CD14-positive monocyte (primary cell): ENCODE data around the gene CHTOP. TPM values are rescaled to one million over a fixed set of nuclear protein-coding genes. Genes with fewer than 3 reads are reported as not detected.
A peak's percentile ranks its signal among the peaks of the same experiment; 100 is the strongest.

Experiments
- DNase-seq, 3 donors: peaks; one replicate each; pipeline ENCODE4 v3.0.0-alpha.2; 2011 to 2022
- H2AFZ ChIP-seq: 2 replicates; pipeline ENCODE4 v1.6.0; 2012; ENCODE audit warnings: mild to moderate bottlenecking, low read depth, low read length, inconsistent platforms; ENCODE audit not compliant: insufficient read depth, poor library complexity, severe bottlenecking
- H3K27ac ChIP-seq, 2 donors: 1 replicate in 1 of 2; 2 replicates in 1 of 2; pipeline ENCODE4 v1.5.1; 2012 to 2013; ENCODE audit warnings: low read length in 2 of 2, control low read depth in 1 of 2, inconsistent platforms in 1 of 2, low read depth in 1 of 2, mild to moderate bottlenecking in 1 of 2
- H3K27me3 ChIP-seq, 2 donors: one replicate each; pipeline versions ENCODE4 v1.6.0 to v1.6.1; 2011 to 2013; ENCODE audit warnings: low read length in 2 of 2; ENCODE audit not compliant: control insufficient read depth in 2 of 2, insufficient read depth in 2 of 2
- H3K36me3 ChIP-seq, 2 donors: replicated peaks in 1 of 2; 1 replicate in 1 of 2; 2 replicates in 1 of 2; pipeline versions ENCODE4 v1.5.1 to v1.6.1; 2012 to 2013; ENCODE audit warnings: low read length in 2 of 2, control low read depth in 1 of 2, inconsistent platforms in 1 of 2, mild to moderate bottlenecking in 1 of 2; ENCODE audit not compliant: insufficient read depth in 2 of 2, control insufficient read depth in 1 of 2
- H3K4me1 ChIP-seq, 2 donors: 1 replicate in 1 of 2; 2 replicates in 1 of 2; pipeline versions ENCODE4 v1.5.1 to v1.6.1; 2012 to 2013; ENCODE audit warnings: low read length in 2 of 2, control low read depth in 1 of 2, inconsistent platforms in 1 of 2, mild to moderate bottlenecking in 1 of 2, moderate library complexity in 1 of 2; ENCODE audit not compliant: insufficient read depth in 2 of 2, control insufficient read depth in 1 of 2
- H3K4me2 ChIP-seq: replicated peaks from 2 replicates; pipeline ENCODE3; 2012; ENCODE audit warnings: low read length, moderate library complexity, mild to moderate bottlenecking; ENCODE audit not compliant: poor library complexity, severe bottlenecking; ENCODE audit errors: extremely low read depth
- H3K4me3 ChIP-seq, 3 experiments: fragments of 200-600 bp in 1 of 3; sonication (generic) in 1 of 3; replicated peaks in 1 of 3; 1 replicate in 2 of 3; 2 replicates in 1 of 3; pipeline ENCODE4 v1.5.1; 2011 to 2013; ENCODE audit warnings: low read length in 3 of 3, mild to moderate bottlenecking in 3 of 3, control low read depth in 2 of 3, low read depth in 2 of 3, inconsistent platforms in 1 of 3, moderate library complexity in 1 of 3
- H3K79me2 ChIP-seq: 2 replicates; pipeline ENCODE4 v1.6.0; 2012; ENCODE audit warnings: mild to moderate bottlenecking, control low read depth, inconsistent platforms, low read length, moderate library complexity; ENCODE audit not compliant: insufficient read depth
- H3K9ac ChIP-seq: 2 replicates; pipeline ENCODE4 v1.6.0; 2017; ENCODE audit warnings: low read length, mild to moderate bottlenecking; ENCODE audit not compliant: insufficient read depth, poor library complexity, severe bottlenecking
- H3K9me3 ChIP-seq, 2 donors: replicated peaks in 1 of 2; 1 replicate in 1 of 2; 2 replicates in 1 of 2; pipeline versions ENCODE4 v1.5.1 to v1.6.1; 2012 to 2013; ENCODE audit warnings: low read length in 2 of 2, control low read depth in 1 of 2; ENCODE audit not compliant: control insufficient read depth in 1 of 2, insufficient read depth in 1 of 2
- H4K20me1 ChIP-seq: 2 replicates; pipeline ENCODE4 v1.6.0; 2012; ENCODE audit warnings: mild to moderate bottlenecking, low read length, control low read depth, moderate library complexity; ENCODE audit not compliant: insufficient read depth
- H3K27ac Mint-ChIP-seq, 7 donors: one replicate each; pipeline ENCODE4 v1.8.0; 2020; ENCODE audit warnings: mild to moderate bottlenecking in 7 of 7, mixed read lengths in 7 of 7, moderate library complexity in 6 of 7, inconsistent platforms in 2 of 7
- H3K27me3 Mint-ChIP-seq, 3 donors: one replicate each; pipeline ENCODE4 v1.8.0; 2021 to 2022; ENCODE audit warnings: low read depth in 3 of 3, mild to moderate bottlenecking in 3 of 3, mixed read lengths in 3 of 3, moderate library complexity in 3 of 3, inconsistent platforms in 1 of 3
- H3K36me3 Mint-ChIP-seq, 2 donors: one replicate each; pipeline ENCODE4 v1.8.0; 2020; ENCODE audit warnings: mixed read lengths in 2 of 2, inconsistent platforms in 1 of 2, mild to moderate bottlenecking in 1 of 2
- H3K4me1 Mint-ChIP-seq: one replicate; pipeline ENCODE4 v1.8.0; 2020; ENCODE audit warnings: mild to moderate bottlenecking, mixed read lengths
- H3K4me3 Mint-ChIP-seq, 2 donors: one replicate each; pipeline ENCODE4 v1.8.0; 2020; ENCODE audit warnings: mild to moderate bottlenecking in 2 of 2, mixed read lengths in 2 of 2, moderate library complexity in 1 of 2
- H3K9me3 Mint-ChIP-seq, 7 donors: one replicate each; pipeline ENCODE4 v1.8.0; 2020 to 2022; ENCODE audit warnings: mixed read lengths in 7 of 7, mild to moderate bottlenecking in 6 of 7, moderate library complexity in 6 of 7, inconsistent platforms in 2 of 7
- WGBS: methylation state at CpG from one replicate; pipeline ENCODE4 v1.1.5; 2013; ENCODE audit warnings: missing lambda C conversion rate; ENCODE audit not compliant: insufficient coverage; 5-methylcytosine and 5-hydroxymethylcytosine counted together
- intact Hi-C, 2 donors: fragments of 100-400 bp; cut with micrococcal nuclease; formaldehyde crosslinking; loops; one replicate each; pipeline versions ENCODE4 v1.15.0 to v1.15.1; 2023
- polyA plus RNA-seq, 3 donors: library from polyadenylated mRNA; depleted of rRNA in 1 of 3; unstranded in 2 of 3; stranded (reverse) in 1 of 3; fragments of 300-500 nt in 2 of 3; fragments of >200 nt in 1 of 3; fragmentation: Illumina TruSeq in 2 of 3; gene quantifications; 1 replicate in 2 of 3; 2 replicates in 1 of 3; pipeline ENCODE4 v1.2.3, GENCODE V29; 2012 to 2021
- TF ChIP-seq, protein P1 (sequence below): fragments of 200-600 bp; IDR thresholded peaks from one replicate; pipeline ENCODE4 v1.8.0; 2022; ENCODE audit warnings: antibody characterized with exemption, mild to moderate bottlenecking

Gene CHTOP
- polyA plus RNA-seq, 3 donors = 28.1 to 56.2 (median 38.2) TPM

DNA sequence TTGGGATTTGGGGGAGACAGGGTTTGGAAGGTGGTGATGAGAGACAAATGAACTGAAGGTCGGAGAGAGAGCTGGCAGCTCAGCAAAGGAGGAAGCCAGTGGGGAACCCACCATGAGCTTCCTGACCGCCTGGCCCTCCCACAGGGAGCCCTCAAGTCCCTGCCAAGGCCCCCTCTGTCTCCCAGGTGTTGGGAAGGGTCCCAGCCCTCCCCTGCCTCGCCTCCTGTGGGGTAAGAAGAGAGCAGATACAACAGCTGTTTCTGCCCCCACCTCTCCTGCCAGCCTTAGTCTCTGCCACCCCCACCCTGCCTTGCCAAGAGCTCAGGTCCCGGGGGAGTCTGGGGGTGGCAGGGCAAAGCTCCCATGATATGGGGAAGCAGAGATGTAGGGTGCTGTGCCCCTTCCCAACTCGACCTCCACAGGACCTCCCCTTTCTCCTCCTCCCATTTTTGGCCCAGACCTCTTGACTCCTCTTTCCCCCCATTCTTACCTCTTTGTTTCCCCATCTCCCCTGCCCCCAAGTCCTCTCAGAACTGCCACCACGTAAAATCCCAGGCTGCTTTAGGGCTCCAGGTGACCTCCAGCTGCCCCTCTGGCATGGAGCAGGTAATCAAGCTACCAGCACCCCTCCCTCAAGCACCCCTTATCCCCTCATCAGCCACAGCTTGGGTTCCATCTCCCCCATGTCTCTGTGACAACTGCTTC lies 5.1 kb upstream of the CHTOP start:
- WGBS = 49% methylated on average over 3 of the region's 6 CpGs
- H3K4me3 Mint-ChIP-seq = no peak overlapping the region
- no peak overlapping the region for H3K27ac ChIP-seq
- peaks cover 33 to 50% of the 10 kb centered on the region in 2 donors for H3K4me1 ChIP-seq
- H3K9me3 ChIP-seq = no peaks in the 10 kb centered on the region
- H3K36me3 ChIP-seq = no peaks in the 10 kb centered on the region
- intact Hi-C loops = loop anchor here in 1 of 2 donors (10.0 kb wide), 1 partner anchor 54 kb away; no protein-coding TSS in a partner anchor
- H4K20me1 ChIP-seq = no peaks in the 10 kb centered on the region
- DNase-seq = no peak
- H3K79me2 ChIP-seq = no peaks in the 10 kb centered on the region
- no peaks in the 10 kb centered on the region for H3K9me3 Mint-ChIP-seq
- no peak overlapping the region for H3K9ac ChIP-seq
- H3K4me1 Mint-ChIP-seq = peaks cover 57% of the 10 kb centered on the region
- no peak overlapping the region for H2AFZ ChIP-seq
- no peak overlapping the region for H3K4me2 ChIP-seq
- H3K27me3 ChIP-seq = peaks cover 0 to 3% of the 10 kb centered on the region in 2 donors
- H3K36me3 Mint-ChIP-seq = peaks cover 0 to 4% of the 10 kb centered on the region in 2 donors
- no peak overlapping the region for H3K4me3 ChIP-seq
- TF ChIP-seq, protein P1, sequence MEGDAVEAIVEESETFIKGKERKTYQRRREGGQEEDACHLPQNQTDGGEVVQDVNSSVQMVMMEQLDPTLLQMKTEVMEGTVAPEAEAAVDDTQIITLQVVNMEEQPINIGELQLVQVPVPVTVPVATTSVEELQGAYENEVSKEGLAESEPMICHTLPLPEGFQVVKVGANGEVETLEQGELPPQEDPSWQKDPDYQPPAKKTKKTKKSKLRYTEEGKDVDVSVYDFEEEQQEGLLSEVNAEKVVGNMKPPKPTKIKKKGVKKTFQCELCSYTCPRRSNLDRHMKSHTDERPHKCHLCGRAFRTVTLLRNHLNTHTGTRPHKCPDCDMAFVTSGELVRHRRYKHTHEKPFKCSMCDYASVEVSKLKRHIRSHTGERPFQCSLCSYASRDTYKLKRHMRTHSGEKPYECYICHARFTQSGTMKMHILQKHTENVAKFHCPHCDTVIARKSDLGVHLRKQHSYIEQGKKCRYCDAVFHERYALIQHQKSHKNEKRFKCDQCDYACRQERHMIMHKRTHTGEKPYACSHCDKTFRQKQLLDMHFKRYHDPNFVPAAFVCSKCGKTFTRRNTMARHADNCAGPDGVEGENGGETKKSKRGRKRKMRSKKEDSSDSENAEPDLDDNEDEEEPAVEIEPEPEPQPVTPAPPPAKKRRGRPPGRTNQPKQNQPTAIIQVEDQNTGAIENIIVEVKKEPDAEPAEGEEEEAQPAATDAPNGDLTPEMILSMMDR = no peak
- H3K27ac Mint-ChIP-seq = peak overlapping the region in 1 of 7 donors; percentile 71
- peaks cover 11 to 16% (median 14%) of the 10 kb centered on the region in 3 donors for H3K27me3 Mint-ChIP-seq

DNA sequence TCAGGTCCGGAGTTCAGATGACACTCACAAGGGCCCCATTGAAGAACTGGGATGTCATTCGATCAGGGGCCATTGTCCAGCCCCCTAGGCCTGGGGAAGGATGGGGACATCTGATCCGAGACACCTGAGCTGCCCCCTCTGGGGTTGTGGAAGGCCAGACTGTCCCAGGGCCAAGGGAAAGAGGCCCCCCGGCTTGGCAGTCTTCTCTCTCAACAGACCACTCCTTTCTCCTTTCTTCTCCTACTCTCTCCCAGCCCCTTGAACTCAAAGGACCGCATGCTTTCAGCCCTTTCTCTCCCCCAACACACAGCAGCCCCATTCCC lies 4.6 kb upstream of the CHTOP start:
- H3K4me2 ChIP-seq = no peak overlapping the region
- Mint-ChIP-seq H3K27me3 (peaks cover 11 to 16% (median 14%) of the 10 kb centered on the region in 3 donors), H3K4me3 (no peak overlapping the region), H3K36me3 (peaks cover 0 to 4% of the 10 kb centered on the region in 2 donors), H3K4me1 (peaks cover 51% of the 10 kb centered on the region), H3K27ac (no peak overlapping the region), H3K9me3 (no peaks in the 10 kb centered on the region)
- peaks cover under 1% of the 10 kb centered on the region for H4K20me1 ChIP-seq
- H3K79me2 ChIP-seq = peaks cover 2% of the 10 kb centered on the region
- TF ChIP-seq, protein P1 = no peak
- H3K36me3 ChIP-seq = no peaks in the 10 kb centered on the region
- H3K27me3 ChIP-seq = peaks cover 0 to 3% of the 10 kb centered on the region in 2 donors
- WGBS = 100% methylated on average over 1 of the region's 5 CpGs
- intact Hi-C loops = loop anchor here in 1 of 2 donors (10.0 kb wide), 1 partner anchor 55 kb away; no protein-coding TSS in a partner anchor
- no peak for DNase-seq
- H3K9me3 ChIP-seq = no peaks in the 10 kb centered on the region
- no peak overlapping the region for H3K9ac ChIP-seq
- H2AFZ ChIP-seq = no peak overlapping the region
- H3K4me1 ChIP-seq = peaks cover 28 to 45% of the 10 kb centered on the region in 2 donors
- no peak overlapping the region for H3K4me3 ChIP-seq
- no peak overlapping the region for H3K27ac ChIP-seq
